Panc1 (cell line): Measurements from ENCODE around the gene TNFAIP3. TPM values are rescaled to one million over a fixed set of nuclear protein-coding genes. Genes with fewer than 3 reads are reported as not detected.

Experiments
- ATAC-seq: fragments of 200-7000 bp; cut with Tn5 transposase; 2 replicates; pipeline ENCODE4 v1.9.1; 2020; ENCODE audit warnings: mild to moderate bottlenecking, moderate library complexity
- BruUV-seq: library from RNA; stranded (reverse); fragments of 400-500 nt; replicated peaks from 2 replicates; lab custom pipeline; 2021; lab: Mats Ljungman, UMichigan
- CTCF ChIA-PET: fragments of 300-600 bp; sonication (Branson Sonifier 250); formaldehyde crosslinking; loops from one replicate; lab custom pipeline; 2022; ENCODE audit warnings: antibody characterized with exemption; lab: Charles Lee
- POLR2A ChIA-PET: fragments of 300-600 bp; sonication (Branson Sonifier 250); formaldehyde crosslinking; loops from one replicate; lab custom pipeline; 2022; ENCODE audit warnings: antibody characterized with exemption; lab: Charles Lee
- DNase-seq: peaks from one replicate; pipeline ENCODE4 v3.0.0-alpha.2; 2010; ENCODE audit warnings: low read depth, low spot score
- H3K27ac ChIP-seq: 2 replicates; pipeline ENCODE4 v1.5.1; 2011; ENCODE audit warnings: mild to moderate bottlenecking, low read length, inconsistent platforms
- H3K27me3 ChIP-seq: fragments of 200-500 bp; sonication (Bioruptor generic); 2 replicates; pipeline ENCODE4 v1.6.0; 2014; ENCODE audit warnings: low read length, inconsistent platforms; ENCODE audit not compliant: control insufficient read depth, insufficient read depth
- H3K36me3 ChIP-seq: fragments of 200-500 bp; sonication (Bioruptor generic); 2 replicates; pipeline ENCODE4 v1.5.1; 2014; ENCODE audit warnings: inconsistent platforms, mild to moderate bottlenecking, low read length, moderate library complexity; ENCODE audit not compliant: control insufficient read depth, insufficient read depth
- H3K4me1 ChIP-seq: 2 replicates; pipeline ENCODE4 v1.5.1; 2011; ENCODE audit warnings: inconsistent platforms, mild to moderate bottlenecking, low read length, moderate library complexity; ENCODE audit not compliant: control insufficient read depth, insufficient read depth
- H3K4me3 ChIP-seq, 2 experiments: 2 replicates each; pipeline ENCODE4 v1.5.1; 2011 to 2012; ENCODE audit warnings: low read depth in 2 of 2, low read length in 2 of 2, mild to moderate bottlenecking in 2 of 2, inconsistent platforms in 1 of 2, moderate library complexity in 1 of 2
- H3K9me3 ChIP-seq: fragments of 200-500 bp; sonication (Bioruptor generic); 2 replicates; pipeline ENCODE4 v1.5.1; 2014; ENCODE audit warnings: low read depth, mild to moderate bottlenecking, inconsistent platforms, low read length, moderate library complexity; ENCODE audit not compliant: control insufficient read depth, insufficient read depth
- POLR2AphosphoS5 ChIP-seq: IDR thresholded peaks from 2 replicates; pipeline ENCODE4 v1.6.1; 2012; ENCODE audit warnings: mild to moderate bottlenecking, low read depth, low read length, moderate library complexity
- REST ChIP-seq, 2 experiments: IDR thresholded peaks; 2 replicates each; pipeline ENCODE4 v1.6.1; 2011 to 2012; ENCODE audit warnings: low read depth in 2 of 2, control low read depth in 1 of 2, low read length in 1 of 2, mild to moderate bottlenecking in 1 of 2, moderate library complexity in 1 of 2; ENCODE audit not compliant: insufficient read depth in 1 of 2
- SIN3A ChIP-seq: IDR thresholded peaks from 2 replicates; pipeline ENCODE4 v1.6.1; 2012; ENCODE audit warnings: low read depth, mild to moderate bottlenecking, low read length, moderate library complexity, borderline replicate concordance; ENCODE audit not compliant: insufficient read depth
- TCF7L2 ChIP-seq: IDR thresholded peaks from 2 replicates; pipeline ENCODE4 v1.6.1; 2011; ENCODE audit warnings: mild to moderate bottlenecking, low read depth, low read length, inconsistent platforms
- in situ Hi-C: cut with HindIII; loops from 2 replicates; pipeline ENCODE4 v1.10.0; 2016; ENCODE audit warnings: low sequenced_read_pairs, low pct_unique_long_range_greater_than_20kb
- intact Hi-C: fragments of 100-400 bp; cut with micrococcal nuclease; formaldehyde crosslinking; loops from one replicate; pipeline ENCODE4 v1.10.0; 2022; ENCODE audit not compliant: unreplicated experiment
- total RNA-seq: library from RNA; stranded (reverse); gene quantifications from one replicate; pipeline ENCODE4 v1.2.1, GENCODE V29; 2021; ENCODE audit not compliant: unreplicated experiment
- TF ChIP-seq, protein P1 (sequence below): fragments of 450-650 bp; IDR thresholded peaks from 2 replicates; pipeline ENCODE4 v1.5.1; 2017; ENCODE audit warnings: mild to moderate bottlenecking

The TNFAIP3 gene
- total RNA-seq, 1 experiment from 2014 or later: 15.0 TPM

DNA sequence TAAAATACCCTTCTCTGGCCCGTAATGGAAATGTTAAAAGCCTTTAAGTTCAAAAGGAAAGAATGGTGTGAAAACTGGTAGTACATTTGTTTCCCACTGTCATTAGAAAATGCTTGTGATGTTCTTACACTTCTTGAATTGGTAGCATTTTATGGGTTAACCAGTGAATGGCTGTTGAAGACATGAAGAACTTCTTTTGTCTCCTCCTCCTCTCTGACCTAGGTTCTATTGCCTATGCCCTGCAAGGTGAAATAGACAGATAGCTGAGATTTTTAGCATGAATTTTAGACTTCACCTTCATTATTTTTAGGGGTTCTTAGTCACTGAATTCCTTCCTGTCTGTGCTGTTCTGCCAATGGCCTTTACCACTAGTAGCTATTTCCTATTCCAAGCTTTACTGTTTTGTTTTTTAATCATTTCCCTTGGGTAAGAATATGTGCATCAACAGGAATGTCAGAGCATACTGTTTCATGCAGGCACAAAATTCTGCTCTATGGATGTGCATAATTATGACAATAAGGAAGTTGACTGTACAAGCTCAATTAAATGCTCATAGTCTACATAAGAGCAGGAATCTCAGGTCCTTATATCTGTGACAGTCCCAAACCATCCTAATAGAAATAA, 4.9 kb downstream of the TNFAIP3 start:
- in situ Hi-C loops: no loop called here
- H3K27me3 ChIP-seq: no peaks in the 10 kb centered on the region
- intact Hi-C loops: loop anchor here (5.0 kb wide), 1 partner anchor 75 kb away; no protein-coding TSS in a partner anchor
- no peak overlapping the region for H3K4me3 ChIP-seq
- ChIA-PET CTCF (no interaction called here), POLR2A (no interaction called here)
- peaks cover 32% of the 10 kb centered on the region for H3K4me1 ChIP-seq
- DNase-seq (no peak), ATAC-seq (no peak)
- peaks cover 10% of the 10 kb centered on the region for H3K36me3 ChIP-seq
- no TSS peak for BruUV-seq
- TF ChIP-seq TCF7L2 (no peak), POLR2AphosphoS5 (no peak), REST (IDR thresholded peaks at IDR 0.05; ENCODE audit: insufficient read depth in 1 of 2, low read depth in 2 of 2, low read length in 1 of 2) (no peak), SIN3A (no peak)
- TF ChIP-seq, protein P1, sequence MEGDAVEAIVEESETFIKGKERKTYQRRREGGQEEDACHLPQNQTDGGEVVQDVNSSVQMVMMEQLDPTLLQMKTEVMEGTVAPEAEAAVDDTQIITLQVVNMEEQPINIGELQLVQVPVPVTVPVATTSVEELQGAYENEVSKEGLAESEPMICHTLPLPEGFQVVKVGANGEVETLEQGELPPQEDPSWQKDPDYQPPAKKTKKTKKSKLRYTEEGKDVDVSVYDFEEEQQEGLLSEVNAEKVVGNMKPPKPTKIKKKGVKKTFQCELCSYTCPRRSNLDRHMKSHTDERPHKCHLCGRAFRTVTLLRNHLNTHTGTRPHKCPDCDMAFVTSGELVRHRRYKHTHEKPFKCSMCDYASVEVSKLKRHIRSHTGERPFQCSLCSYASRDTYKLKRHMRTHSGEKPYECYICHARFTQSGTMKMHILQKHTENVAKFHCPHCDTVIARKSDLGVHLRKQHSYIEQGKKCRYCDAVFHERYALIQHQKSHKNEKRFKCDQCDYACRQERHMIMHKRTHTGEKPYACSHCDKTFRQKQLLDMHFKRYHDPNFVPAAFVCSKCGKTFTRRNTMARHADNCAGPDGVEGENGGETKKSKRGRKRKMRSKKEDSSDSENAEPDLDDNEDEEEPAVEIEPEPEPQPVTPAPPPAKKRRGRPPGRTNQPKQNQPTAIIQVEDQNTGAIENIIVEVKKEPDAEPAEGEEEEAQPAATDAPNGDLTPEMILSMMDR: no peak
- H3K27ac ChIP-seq: no peak overlapping the region
- no peaks in the 10 kb centered on the region for H3K9me3 ChIP-seq

DNA sequence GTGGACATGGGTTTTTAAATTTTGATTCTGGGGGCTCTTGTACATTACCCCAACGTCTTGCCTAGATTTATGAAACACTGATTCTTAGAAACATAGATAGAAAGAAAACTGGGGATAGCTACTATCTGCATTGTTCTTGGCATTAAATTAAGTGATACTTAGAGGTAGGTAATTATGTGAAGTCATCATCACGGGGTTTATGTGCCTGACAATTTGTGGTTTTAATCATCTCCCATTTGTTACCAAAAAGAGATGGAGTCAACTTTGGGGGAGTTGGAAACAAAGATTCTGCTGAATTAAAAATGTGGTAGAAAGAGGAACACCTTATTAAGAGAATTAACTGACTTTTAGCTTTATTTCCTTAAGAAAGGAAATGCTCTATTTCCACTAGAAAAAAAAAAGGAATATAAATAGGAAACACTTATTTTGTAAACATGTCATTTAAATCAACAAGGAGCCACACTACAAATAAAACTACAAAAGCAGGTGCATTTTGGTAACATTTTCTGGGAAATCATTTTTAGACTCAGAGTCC, 5.6 kb downstream of the TNFAIP3 start:
- no peaks in the 10 kb centered on the region for H3K9me3 ChIP-seq
- no peak overlapping the region for H3K4me3 ChIP-seq
- in situ Hi-C loops: no loop called here
- no peak overlapping the region; the same call in 1 of the 2 replicates for H3K27ac ChIP-seq
- H3K27me3 ChIP-seq: no peaks in the 10 kb centered on the region
- POLR2A ChIA-PET: no interaction called here
- ATAC-seq: no peak
- peaks cover 15% of the 10 kb centered on the region for H3K36me3 ChIP-seq
- CTCF ChIA-PET: no interaction called here
- intact Hi-C loops: loop anchor here (5.0 kb wide), 1 partner anchor 75 kb away; no protein-coding TSS in a partner anchor
- no TSS peak for BruUV-seq
- H3K4me1 ChIP-seq: peaks cover 32% of the 10 kb centered on the region
- TF ChIP-seq SIN3A (no peak), TCF7L2 (no peak), REST (IDR thresholded peaks at IDR 0.05; ENCODE audit: insufficient read depth in 1 of 2, low read depth in 2 of 2, low read length in 1 of 2) (no peak), POLR2AphosphoS5 (no peak)
- TF ChIP-seq, protein P1: no peak
- DNase-seq: no peak
